ELF-1 (cell line): ENCODE measurements around the gene RIMBP2.

Source experiments
- DNase-seq: peaks from one replicate; pipeline ENCODE4 v3.0.0-alpha.2; 2016; ENCODE audit warnings: low read depth, low spot score

Gene RIMBP2

DNA sequence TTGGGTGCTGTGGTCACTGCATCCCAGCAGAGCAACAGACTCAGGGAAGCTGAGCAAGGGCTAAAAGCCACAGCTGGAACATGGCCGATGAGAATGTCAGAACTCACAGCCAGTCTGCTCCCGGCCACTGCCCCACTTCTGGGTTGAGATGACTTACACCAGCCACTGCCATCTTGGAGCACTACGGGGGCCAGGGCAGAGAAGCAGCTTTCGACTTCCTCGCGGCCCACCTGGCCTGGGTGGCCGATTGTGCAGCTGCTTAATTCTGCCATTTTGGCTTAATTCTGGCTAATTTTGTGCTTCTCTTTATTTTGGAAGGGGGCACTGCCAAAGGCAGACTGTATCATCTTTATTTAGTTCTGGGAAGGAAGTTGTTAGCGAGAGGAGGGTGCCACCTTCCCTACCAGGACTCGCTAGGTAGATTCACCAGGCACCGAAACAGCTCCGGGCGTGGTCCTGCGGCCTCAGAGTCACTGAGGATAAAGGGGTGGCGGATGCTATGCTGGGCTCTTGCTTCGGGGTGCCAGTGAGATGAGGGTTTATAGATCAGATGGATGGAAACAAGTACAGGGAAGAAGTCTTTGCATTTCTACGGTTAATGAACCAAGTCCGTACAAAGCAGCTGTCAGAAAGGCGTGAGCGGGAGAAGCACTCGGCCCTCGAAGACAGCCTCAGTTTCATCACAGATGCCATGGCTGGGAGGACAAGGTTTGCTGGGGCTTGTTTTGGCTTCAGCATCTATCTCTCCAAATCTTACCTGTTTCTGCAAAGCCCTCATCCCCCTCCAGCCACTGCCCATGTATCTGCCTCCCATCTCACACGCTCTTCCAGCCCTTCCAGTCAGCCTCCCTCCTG lies 230.6 kb downstream of the RIMBP2 start:
- no peak for DNase-seq

DNA sequence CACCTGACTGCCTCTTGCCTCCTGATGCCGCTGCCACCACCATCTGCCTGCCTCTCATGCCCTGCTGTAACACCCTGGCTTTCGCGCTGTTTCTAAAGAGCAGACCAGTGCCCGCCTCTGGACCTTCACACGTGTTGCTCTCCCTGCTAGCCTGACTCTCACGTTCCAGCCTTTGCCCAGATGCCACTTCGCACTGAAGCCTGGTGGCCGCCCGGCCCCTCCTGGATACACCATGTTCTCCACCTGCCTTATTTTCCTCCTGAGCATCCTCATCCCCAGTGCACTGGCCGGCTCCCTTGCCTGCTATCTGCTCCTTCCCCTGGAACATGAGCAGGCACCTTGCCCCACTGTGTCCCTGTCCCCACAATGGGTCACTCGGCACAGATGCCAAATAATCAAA lies 231.9 kb downstream of the RIMBP2 start:
- no peak for DNase-seq

GRCh38 chr12:130483616-130484180 lies 232.4 kb downstream of the RIMBP2 start:
- DNase-seq, result no peak

GRCh38 chr12:130482448-130482847 lies 233.7 kb downstream of the RIMBP2 start:
- DNase-seq, result peak; percentile 69

- DNase-seq, result no peak
Observed at GRCh38 chr12:130481392-130481879, 234.7 kb downstream of the RIMBP2 start.

- no peak for DNase-seq
Observed at GRCh38 chr12:130480887-130481286, 235.2 kb downstream of the RIMBP2 start.

DNA sequence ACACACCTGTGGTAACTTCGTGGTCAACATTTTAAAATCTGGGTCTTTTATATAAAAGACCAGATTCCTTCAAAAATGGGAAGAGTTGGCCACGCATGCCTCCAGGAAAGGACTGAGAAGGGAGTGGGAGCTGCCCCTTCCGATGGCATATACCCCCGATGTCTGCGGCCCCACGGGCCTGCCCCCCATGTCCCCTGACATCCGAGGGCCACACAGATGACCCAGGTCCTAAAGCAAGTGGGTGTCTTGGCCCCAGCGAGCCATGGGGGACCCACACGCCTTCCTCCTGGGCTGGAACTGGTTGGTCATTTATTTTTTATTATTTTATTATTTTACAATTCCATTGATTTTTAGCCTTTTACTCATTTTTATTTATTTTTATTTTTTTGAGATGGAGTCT lies 235.9 kb downstream of the RIMBP2 start:
- no peak for DNase-seq

GRCh38 chr12:130479401-130480125 lies 236.5 kb downstream of the RIMBP2 start:
- no peak for DNase-seq

GRCh38 chr12:130478786-130479185 lies 237.3 kb downstream of the RIMBP2 start:
- DNase-seq, result no peak

DNA sequence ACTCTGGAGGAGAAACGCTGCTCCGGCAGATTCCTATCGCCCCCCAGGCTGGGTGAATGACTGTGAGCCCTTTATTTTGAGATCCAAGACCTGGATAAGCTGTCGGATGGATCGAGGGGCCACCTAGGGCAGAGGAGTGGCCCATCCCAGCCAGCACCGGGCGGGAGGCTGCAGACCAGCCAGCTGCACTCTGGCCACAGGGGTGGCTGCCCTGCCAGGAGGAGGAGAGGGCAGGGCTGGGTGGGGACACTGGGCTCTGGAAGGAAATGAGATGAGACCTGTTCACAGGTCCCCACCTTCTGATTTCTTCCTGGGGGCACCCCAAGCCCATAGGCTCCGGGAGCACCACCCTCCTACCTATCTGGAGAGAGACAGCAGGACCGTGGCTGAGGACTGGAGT lies 238.4 kb downstream of the RIMBP2 start:
- DNase-seq, result no peak

DNA sequence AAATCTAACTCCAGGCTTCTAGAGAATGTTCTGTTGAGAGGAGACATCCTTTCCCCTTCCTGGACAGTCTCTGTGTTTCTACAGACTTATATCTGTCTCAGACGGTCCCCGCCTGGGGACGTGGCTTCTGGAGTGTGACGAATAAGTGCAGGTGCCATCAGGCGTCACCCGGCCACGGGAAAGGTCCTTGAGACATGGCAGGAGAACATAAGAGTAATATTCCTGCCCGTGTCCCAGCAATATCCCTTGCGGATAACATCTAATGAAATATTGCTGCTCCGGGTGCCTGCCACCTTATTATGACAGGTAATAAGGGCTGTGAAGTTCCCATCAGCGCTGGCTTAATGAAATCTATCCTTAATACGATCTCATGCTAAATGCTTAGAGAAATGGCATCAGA lies 238.8 kb downstream of the RIMBP2 start:
- DNase-seq, result no peak

GRCh38 chr12:130476451-130477135 lies 239.5 kb downstream of the RIMBP2 start:
- DNase-seq, result no peak

DNA sequence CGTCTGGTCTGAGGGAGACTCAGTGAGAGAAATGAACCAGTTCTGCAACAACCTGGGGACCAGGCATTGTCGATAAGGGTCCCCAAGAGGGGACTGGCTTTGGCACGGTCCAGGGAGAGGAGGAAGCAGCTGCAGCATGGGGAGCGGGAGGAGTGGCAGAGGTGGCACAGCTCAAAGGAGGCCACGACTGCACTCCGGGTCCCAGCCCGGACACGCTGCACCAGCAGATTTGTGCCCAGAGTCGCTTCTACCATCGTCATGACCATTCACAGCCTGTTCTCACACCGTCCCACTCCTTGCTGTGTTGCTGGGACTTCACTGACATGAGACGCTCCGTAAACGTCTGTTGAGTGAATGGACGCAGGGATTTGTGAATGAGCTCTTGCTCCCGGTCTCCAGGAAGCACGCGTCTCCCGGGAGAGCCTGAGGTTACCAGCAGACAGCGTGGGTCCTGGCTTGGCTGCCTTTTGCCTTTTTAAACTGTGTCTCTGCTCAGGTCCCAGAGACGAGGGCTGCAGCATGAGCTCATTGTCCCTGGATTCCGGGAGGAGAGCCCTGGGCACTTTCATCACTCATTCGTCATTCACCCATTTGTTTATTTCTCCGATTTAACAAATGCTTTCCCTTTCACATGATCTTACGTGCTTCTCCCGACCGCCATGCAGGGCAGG lies 241.4 kb downstream of the RIMBP2 start:
- no peak for DNase-seq

GRCh38 chr12:130473266-130473665 lies 242.8 kb downstream of the RIMBP2 start:
- DNase-seq, result no peak

- no peak for DNase-seq
Observed at GRCh38 chr12:130470969-130471368, 245.1 kb downstream of the RIMBP2 start.

- DNase-seq, result no peak
Observed at GRCh38 chr12:130469552-130469951, 246.5 kb downstream of the RIMBP2 start.

DNA sequence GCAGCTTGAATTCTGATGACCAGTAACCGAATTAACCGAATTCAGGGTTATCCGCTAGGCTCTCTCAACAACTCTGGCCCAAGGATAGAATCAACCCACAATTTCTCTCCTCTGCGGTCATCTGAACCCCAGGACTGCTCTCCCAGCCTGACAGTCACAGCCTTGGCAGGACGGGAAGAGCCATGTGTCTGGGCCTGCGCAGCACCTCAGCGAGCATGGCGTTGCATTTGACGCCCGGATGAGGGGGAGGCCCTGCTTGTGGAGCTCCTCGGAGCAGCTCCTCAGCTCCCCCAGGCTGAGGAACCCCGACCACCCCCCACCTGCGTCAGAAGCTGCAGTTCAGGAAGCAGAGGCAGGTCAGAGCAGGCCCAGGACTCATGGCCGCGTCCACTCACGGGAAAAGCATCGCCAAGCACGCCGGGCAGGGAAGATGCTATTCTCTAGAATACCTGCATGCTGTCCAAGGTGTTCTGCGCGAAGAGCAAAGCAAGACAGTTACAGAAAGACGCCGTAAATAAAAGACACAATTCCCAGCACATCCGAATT lies 247.3 kb downstream of the RIMBP2 start:
- DNase-seq, result no peak

- no peak for DNase-seq
Observed at GRCh38 chr12:130468186-130468585, 247.9 kb downstream of the RIMBP2 start.

DNA sequence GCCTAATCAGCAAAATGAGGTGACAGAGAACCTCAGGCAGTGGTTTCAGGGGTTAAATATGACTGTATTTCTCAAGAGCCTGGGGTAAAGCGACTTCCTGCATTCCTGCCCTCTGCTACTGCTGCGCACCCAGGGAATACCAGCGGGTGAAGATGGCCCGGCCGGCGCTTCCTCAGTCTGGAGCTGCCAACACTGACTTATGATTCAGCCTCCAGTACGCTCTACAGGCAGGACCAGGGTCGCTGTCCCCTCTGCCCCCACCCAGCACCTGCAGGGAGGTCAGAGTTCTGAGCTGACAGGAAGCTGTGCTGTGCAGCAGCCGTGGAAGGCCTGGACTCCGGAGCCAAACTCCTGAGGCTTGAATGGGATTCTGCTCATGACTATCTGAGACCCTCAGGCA lies 250.5 kb downstream of the RIMBP2 start:
- DNase-seq, result no peak

DNA sequence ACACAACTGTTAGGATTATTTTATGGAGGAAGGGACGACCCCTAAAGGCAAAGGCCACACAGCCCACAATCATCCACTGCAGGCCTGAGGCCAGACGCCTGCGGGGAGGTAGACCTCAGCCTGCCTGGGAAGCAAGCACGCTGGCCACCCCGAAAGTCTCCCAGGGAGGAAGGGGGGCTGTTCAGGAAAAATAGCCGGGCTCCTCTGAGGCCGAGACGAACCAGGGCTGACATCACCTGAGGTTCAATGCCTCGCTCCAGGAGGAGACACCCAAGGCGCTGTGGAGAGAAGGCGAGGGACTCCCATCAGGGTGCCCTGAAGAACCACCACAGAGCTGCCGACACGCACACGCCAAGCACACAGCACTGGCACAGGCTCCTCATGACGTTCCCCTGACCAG lies 251.1 kb downstream of the RIMBP2 start:
- no peak for DNase-seq
